ENCODE data around the gene HMCES. TPM values are rescaled to one million over a fixed set of nuclear protein-coding genes. Genes with fewer than 3 reads are reported as not detected.

HMCES gene
- total and polyA plus RNA-seq, 4 donors = 13.7 to 18.2 (median 15.3) TPM

DNA sequence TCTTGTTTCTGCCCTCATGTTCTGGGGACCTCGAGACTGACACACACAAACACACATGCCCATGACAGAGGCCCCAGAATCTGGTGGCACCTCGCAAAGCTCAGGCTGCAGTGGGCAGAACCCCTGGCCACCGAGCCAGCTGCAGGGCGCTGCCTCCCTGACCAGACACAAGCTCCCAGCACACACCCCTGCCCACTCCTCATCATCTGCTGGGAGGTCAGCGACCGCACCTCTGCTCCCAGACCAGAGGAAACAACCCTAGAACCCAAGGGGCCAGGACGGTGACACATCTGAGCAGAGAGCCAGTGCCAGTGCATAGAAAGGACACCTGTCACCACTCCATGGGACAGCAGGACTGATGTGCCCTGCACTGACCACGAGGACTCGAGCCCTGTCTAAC, 43.2 kb downstream of the HMCES start (continued):
- TF ChIP-seq, protein P1, sequence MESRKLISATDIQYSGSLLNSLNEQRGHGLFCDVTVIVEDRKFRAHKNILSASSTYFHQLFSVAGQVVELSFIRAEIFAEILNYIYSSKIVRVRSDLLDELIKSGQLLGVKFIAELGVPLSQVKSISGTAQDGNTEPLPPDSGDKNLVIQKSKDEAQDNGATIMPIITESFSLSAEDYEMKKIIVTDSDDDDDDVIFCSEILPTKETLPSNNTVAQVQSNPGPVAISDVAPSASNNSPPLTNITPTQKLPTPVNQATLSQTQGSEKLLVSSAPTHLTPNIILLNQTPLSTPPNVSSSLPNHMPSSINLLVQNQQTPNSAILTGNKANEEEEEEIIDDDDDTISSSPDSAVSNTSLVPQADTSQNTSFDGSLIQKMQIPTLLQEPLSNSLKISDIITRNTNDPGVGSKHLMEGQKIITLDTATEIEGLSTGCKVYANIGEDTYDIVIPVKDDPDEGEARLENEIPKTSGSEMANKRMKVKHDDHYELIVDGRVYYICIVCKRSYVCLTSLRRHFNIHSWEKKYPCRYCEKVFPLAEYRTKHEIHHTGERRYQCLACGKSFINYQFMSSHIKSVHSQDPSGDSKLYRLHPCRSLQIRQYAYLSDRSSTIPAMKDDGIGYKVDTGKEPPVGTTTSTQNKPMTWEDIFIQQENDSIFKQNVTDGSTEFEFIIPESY (IDR thresholded peaks at IDR 0.05) = no peak
- TF ChIP-seq SP1 (IDR thresholded peaks at IDR 0.05) = no peak
- TF ChIP-seq TAF1 (conservative IDR thresholded peaks at IDR 0.05) = no peak
- TF ChIP-seq NR2F2 (IDR thresholded peaks at IDR 0.05) = no peak
- no peak for TF ChIP-seq HNF4A (conservative IDR thresholded peaks at IDR 0.05)
- TF ChIP-seq JUND (IDR thresholded peaks at IDR 0.05) = no peak
- TF ChIP-seq RXRA (IDR thresholded peaks at IDR 0.05) = no peak
- no peak for TF ChIP-seq RAD21 (IDR thresholded peaks at IDR 0.05)

DNA sequence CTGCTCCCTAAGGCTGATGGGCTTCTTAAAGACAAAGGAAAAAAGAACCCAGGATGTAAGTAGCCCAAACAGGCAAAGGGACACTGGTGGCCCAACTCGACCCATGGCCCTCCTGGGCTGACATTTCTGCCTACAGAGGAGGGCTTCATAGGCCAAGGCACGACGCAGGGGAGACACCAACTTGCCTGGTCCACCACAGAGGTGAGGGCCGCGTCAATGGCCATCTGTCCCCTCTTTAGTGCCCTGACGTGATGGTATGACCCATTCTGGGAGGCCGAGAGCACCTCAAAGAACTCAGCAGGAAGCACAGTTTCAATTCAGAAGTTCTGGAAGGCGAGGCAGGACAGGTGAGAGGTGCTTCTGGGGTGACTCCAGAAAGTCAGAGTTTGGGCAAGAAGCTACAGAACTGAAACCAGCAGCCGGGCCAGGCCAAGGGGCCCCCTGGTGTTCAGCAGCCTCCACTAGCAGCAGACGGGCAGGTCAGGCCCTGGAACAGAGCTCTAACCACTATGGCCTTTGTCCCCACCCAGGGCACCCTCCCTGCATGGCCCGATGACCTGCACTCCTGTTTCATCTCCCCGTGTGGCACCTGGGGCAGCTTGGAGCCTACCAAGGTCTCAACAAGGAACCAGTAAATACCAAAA, 45.1 kb downstream of the HMCES start:
- Histone ChIP-seq H3K4me3 (ENCODE audit: low read depth in 1 of 3, low read length in 3 of 3) (no peak overlapping the region), H3K9me3 (ENCODE audit: control insufficient read depth in 4 of 4, low read length in 3 of 4) (no peaks in the 10 kb centered on the region), H3K9ac (ENCODE audit: low read depth in 1 of 2, low read length in 2 of 2) (peak overlapping the region in 1 of 2 donors; percentile 38), H3K27ac (ENCODE audit: low read depth in 1 of 2, low read length in 2 of 2) (no peak overlapping the region), H3K27me3 (ENCODE audit: control insufficient read depth in 4 of 4, insufficient read depth in 4 of 4, low read length in 3 of 4) (no peaks in the 10 kb centered on the region), H3K36me3 (ENCODE audit: control insufficient read depth in 4 of 4, insufficient read depth in 3 of 4, low read depth in 1 of 4, low read length in 3 of 4) (no peaks in the 10 kb centered on the region), H3K4me1 (ENCODE audit: control insufficient read depth in 4 of 4, insufficient read depth in 4 of 4, low read length in 3 of 4) (no peaks in the 10 kb centered on the region)
- no peak for DNase-seq (ENCODE audit: low spot score)
- TF ChIP-seq SP1 (IDR thresholded peaks at IDR 0.05) = peak; percentile 49
- TF ChIP-seq, protein P2, sequence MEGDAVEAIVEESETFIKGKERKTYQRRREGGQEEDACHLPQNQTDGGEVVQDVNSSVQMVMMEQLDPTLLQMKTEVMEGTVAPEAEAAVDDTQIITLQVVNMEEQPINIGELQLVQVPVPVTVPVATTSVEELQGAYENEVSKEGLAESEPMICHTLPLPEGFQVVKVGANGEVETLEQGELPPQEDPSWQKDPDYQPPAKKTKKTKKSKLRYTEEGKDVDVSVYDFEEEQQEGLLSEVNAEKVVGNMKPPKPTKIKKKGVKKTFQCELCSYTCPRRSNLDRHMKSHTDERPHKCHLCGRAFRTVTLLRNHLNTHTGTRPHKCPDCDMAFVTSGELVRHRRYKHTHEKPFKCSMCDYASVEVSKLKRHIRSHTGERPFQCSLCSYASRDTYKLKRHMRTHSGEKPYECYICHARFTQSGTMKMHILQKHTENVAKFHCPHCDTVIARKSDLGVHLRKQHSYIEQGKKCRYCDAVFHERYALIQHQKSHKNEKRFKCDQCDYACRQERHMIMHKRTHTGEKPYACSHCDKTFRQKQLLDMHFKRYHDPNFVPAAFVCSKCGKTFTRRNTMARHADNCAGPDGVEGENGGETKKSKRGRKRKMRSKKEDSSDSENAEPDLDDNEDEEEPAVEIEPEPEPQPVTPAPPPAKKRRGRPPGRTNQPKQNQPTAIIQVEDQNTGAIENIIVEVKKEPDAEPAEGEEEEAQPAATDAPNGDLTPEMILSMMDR (IDR thresholded peaks at IDR 0.05; ENCODE audit: low read depth, low read length, missing input control) = peak; percentile 35
- peak in 1 of 2 donors; percentile 47 for TF ChIP-seq RXRA (IDR thresholded peaks at IDR 0.05)
- peak in 1 of 2 donors; percentile 68 for TF ChIP-seq RAD21 (IDR thresholded peaks at IDR 0.05)
- peak; percentile 73 to 88 for TF ChIP-seq HNF4A (conservative IDR thresholded peaks at IDR 0.05)
- TF ChIP-seq, protein P3, sequence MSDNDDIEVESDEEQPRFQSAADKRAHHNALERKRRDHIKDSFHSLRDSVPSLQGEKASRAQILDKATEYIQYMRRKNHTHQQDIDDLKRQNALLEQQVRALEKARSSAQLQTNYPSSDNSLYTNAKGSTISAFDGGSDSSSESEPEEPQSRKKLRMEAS (IDR thresholded peaks at IDR 0.05) = no peak
- no peak for TF ChIP-seq FOXA2 (IDR thresholded peaks at IDR 0.05)
- WGBS = 70% methylated on average over 12 of the region's 12 CpGs

DNA sequence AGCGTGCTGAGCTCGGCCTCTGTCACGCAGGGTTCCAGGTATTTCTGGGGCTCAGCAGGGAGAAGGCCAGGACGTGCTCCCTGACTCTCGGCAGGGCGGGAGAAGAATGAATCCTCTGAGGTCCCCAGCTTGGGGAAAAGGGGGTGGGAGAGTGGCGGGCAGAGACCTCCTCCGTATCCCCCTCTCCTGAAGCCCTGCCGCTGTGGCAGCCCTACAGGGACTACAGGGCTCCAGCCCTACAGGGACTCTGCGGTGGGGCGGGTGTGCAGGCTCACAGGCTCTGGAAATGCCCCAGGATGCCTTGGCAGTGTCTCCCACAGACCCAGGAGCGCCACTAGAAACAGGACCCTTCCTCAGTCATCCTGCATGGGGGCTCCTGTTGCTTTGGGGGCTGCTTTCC, 46.2 kb downstream of the HMCES start:
- H3K36me3 ChIP-seq (ENCODE audit: control insufficient read depth in 4 of 4, insufficient read depth in 3 of 4, low read depth in 1 of 4, low read length in 3 of 4) = no peaks in the 10 kb centered on the region
- no peaks in the 10 kb centered on the region for H3K4me1 ChIP-seq (ENCODE audit: control insufficient read depth in 4 of 4, insufficient read depth in 4 of 4, low read length in 3 of 4)
- no peaks in the 10 kb centered on the region for H3K27me3 ChIP-seq (ENCODE audit: control insufficient read depth in 4 of 4, insufficient read depth in 4 of 4, low read length in 3 of 4)
- H3K27ac ChIP-seq (ENCODE audit: low read depth in 1 of 2, low read length in 2 of 2) = no peak overlapping the region
- no peak overlapping the region for H3K9ac ChIP-seq (ENCODE audit: low read depth in 1 of 2, low read length in 2 of 2)
- 96% methylated on average over 12 of the region's 12 CpGs for WGBS
- H3K4me3 ChIP-seq (ENCODE audit: low read depth in 1 of 3, low read length in 3 of 3) = no peak overlapping the region
- TF ChIP-seq HNF4G (IDR thresholded peaks at IDR 0.05) (no peak), RXRA (IDR thresholded peaks at IDR 0.05) (no peak), FOXA2 (IDR thresholded peaks at IDR 0.05) (no peak), TAF1 (conservative IDR thresholded peaks at IDR 0.05) (no peak), EGR1 (IDR thresholded peaks at IDR 0.05; ENCODE audit: low read depth in 2 of 2) (no peak), NR2F2 (IDR thresholded peaks at IDR 0.05) (no peak), HNF4A (conservative IDR thresholded peaks at IDR 0.05) (no peak), SP1 (IDR thresholded peaks at IDR 0.05) (no peak), JUND (IDR thresholded peaks at IDR 0.05) (no peak)
- TF ChIP-seq, protein P1 (IDR thresholded peaks at IDR 0.05) = no peak
- TF ChIP-seq, protein P3 (IDR thresholded peaks at IDR 0.05) = no peak
- TF ChIP-seq, protein P4, sequence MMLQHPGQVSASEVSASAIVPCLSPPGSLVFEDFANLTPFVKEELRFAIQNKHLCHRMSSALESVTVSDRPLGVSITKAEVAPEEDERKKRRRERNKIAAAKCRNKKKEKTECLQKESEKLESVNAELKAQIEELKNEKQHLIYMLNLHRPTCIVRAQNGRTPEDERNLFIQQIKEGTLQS (IDR thresholded peaks at IDR 0.05) = no peak
- TF ChIP-seq, protein P5, sequence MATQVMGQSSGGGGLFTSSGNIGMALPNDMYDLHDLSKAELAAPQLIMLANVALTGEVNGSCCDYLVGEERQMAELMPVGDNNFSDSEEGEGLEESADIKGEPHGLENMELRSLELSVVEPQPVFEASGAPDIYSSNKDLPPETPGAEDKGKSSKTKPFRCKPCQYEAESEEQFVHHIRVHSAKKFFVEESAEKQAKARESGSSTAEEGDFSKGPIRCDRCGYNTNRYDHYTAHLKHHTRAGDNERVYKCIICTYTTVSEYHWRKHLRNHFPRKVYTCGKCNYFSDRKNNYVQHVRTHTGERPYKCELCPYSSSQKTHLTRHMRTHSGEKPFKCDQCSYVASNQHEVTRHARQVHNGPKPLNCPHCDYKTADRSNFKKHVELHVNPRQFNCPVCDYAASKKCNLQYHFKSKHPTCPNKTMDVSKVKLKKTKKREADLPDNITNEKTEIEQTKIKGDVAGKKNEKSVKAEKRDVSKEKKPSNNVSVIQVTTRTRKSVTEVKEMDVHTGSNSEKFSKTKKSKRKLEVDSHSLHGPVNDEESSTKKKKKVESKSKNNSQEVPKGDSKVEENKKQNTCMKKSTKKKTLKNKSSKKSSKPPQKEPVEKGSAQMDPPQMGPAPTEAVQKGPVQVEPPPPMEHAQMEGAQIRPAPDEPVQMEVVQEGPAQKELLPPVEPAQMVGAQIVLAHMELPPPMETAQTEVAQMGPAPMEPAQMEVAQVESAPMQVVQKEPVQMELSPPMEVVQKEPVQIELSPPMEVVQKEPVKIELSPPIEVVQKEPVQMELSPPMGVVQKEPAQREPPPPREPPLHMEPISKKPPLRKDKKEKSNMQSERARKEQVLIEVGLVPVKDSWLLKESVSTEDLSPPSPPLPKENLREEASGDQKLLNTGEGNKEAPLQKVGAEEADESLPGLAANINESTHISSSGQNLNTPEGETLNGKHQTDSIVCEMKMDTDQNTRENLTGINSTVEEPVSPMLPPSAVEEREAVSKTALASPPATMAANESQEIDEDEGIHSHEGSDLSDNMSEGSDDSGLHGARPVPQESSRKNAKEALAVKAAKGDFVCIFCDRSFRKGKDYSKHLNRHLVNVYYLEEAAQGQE (IDR thresholded peaks at IDR 0.05) = no peak
- TF ChIP-seq, protein P2 (IDR thresholded peaks at IDR 0.05; ENCODE audit: low read depth, low read length, missing input control) = no peak
- no peak for DNase-seq (ENCODE audit: low spot score)
- H3K9me3 ChIP-seq (ENCODE audit: control insufficient read depth in 4 of 4, low read length in 3 of 4) = no peaks in the 10 kb centered on the region
